ENCODE results near the gene B3GLCT.

- TF ChIP-seq CTCF (IDR thresholded peaks at IDR 0.05) (no peak), POLR2AphosphoS5 (IDR thresholded peaks at IDR 0.05) (no peak)
These were observed 42.6 kb downstream of the B3GLCT start for GRCh38 chr13:31242367-31242766.
